ENCODE data around the gene OR6J1.
"Not testable (repeated sequence)": the region's sequence is repeated elsewhere in the genome, so short reads cannot be mapped to it uniquely, and the experiment has no call there.

The OR6J1 gene

DNA sequence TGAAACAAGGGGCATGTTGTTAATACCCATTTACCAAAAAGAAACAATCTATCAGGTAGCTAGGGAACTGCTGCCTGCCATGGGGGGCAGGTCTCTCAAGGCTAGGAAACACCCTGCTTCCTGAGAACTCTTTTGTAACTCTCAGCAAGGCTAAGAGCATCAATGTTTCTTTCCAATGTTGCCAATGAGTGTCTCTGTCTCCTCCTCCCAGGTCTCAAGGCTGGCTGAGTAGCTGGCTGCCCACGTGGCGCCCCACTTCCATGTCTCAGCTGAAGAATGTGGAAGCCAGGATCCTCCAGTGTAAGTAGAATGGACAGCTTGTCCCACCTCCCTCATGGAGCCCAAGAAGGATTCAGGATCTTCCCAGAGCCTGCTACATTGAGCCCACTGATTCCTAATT is 42.7 kb downstream of the OR6J1 start:
- no peak for DNase-seq

DNA sequence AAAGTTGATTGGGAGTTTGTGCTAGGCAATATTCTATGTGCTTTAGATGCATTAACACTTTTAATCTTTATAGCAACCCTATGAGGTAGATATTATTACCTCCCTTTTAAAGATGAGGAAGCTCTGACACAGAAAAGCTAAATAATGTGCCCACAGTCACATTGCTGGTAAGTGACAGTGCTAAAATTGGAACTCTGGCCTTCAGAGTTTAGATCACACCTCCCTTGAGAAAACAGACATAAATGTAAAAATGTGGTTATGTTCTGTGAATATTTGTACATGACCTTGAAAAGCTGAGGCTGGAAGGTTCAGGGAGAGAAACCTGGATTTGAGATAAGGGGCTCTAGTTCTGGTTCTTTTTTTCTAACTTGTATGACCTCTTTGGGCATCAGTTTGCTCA is 44.1 kb downstream of the OR6J1 start:
- no peak for DNase-seq

DNA sequence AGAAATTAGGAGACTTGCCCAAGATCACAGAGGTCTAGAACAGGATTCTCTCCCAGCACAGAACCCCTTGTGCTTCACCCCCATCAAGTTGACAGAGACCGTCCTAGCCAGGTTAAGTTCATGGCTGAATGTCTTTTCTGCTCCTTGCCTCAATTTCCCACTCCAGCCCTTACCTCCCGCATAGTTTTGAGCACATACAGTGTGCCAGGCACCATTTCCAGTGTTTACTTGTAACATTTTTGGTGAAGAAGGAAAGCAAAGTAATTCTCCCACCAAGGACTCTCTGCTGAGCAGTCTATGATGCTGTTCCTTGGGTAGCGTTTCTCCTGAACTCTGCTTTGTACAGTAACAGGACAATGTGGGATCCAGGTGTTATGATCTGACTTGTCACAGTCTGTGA is 44.8 kb downstream of the OR6J1 start:
- DNase-seq: no peak

DNA sequence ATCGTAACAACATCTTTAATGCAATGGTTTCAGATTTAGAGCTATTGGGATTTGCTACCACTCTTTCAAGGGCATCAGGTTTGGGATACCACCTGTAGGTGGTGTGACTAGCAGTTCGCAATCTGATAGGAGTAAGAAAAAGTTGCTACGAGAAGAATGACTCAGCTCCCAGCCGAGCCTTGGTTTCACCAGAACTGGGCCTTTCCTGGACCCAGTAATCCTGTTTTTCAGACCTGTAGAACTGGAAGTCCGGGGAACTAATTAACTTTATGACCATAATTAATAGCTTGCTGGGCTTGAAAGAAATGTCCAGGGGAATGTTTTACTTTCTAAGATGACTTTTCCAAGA is 45.3 kb downstream of the OR6J1 start:
- peak; percentile 63 for DNase-seq

DNA sequence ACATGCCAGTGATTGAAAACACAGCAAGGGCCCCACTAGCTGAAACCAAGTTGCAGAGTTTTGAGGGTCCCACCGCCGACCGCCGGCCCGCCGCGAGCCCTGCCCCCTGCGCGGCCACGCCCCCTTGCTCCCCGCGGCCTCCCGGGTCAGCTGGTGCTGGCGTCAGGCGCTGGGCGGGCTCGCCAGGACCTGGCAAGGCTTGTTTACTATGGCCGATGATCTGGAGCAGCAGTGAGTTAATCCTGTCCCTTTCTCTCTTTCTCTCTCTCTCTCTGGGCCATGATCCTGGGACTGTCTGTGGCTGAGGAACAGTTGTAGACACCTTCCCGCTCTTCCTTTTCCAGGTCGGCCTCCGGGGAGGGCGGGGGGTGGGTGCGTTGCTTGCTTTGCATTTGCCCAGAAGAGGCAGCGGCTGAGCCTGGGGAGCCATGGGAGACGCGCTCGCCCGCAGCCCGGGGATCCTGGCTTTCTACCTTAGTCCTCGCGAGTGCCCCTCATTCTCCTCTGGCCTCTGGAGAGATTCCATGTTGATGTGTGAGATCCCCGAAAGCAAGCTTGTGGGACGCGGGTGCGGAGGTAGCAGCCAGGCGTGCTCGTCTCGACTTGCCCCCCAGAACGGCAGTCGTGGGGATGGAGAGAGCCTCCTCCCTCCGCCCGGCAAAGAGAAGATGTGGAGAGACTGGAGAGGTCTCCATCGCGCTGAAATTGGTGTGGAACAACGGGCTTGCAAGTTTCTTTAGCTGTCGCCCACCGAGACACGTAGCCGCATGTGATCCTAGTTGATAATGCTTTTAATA is 45.9 kb downstream of the OR6J1 start, which contains the start of gene ABHD4:
Gene ABHD4, plus strand, starts transcription at position 202 of the 797 bp plus-strand sequence. Its CDS starts 7 bp downstream, at position 209.
- DNase-seq: peak; percentile 70

DNA sequence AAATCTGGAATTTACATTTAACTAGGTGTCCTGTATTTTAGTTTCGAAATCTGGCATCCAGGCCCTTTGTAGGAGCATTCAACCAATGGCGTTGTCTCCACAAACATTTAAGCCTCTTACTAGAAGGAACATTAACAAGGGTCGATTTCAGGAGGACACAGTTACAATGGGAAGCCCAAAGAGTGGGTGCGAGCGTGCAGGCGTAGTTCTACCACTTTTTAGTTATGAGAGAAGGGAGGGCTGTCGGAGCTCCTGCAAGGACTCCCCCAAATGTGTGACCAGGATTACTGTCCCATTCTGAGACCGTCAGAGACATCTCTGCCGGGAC is 46.4 kb downstream of the OR6J1 start:
- no peak for DNase-seq

DNA sequence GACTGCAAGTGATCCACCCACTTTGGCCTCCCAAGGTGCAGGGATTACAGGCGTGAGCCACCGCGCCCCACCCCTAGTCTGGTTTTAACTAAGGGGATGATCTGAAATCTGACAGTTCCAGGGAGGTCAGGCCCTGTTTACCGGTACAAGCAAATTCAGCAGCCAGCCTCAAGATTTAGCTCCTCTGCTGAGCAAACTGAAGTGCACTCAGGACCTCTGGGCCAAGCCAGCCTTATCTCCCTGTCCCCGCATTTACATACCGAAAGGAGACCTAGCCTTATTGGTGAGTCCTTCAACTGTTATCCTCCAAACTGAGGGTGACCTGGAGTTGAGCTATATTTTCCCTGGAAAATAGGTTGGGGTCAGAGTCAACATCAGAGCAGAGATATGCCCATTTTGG is 46.9 kb downstream of the OR6J1 start:
- no peak for DNase-seq

DNA sequence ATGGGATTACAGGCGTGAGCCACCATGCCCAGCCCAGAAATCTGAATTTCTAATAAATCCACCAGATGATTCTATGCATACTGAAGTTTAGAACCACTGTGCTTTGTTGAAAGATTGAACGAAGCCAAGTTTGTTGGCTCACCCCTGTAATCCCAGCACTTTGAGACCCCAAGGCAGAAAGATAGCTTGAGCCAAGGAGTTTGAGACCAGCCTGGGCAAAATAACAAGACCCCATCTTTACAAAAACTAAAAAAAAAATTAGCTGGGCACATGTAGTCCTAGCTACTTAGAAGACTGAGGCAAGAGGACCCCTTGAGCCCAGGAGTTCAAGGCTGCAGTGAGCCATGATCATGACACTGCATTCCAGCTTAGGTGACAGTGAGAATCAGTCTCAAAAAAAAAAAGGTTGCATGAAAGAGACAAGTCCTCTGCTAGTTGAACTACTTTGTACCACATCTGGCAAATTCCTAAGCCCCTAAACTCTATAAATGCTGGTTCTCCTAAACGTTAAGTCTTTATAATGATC is 47.7 kb downstream of the OR6J1 start:
- no peak for DNase-seq

DNA sequence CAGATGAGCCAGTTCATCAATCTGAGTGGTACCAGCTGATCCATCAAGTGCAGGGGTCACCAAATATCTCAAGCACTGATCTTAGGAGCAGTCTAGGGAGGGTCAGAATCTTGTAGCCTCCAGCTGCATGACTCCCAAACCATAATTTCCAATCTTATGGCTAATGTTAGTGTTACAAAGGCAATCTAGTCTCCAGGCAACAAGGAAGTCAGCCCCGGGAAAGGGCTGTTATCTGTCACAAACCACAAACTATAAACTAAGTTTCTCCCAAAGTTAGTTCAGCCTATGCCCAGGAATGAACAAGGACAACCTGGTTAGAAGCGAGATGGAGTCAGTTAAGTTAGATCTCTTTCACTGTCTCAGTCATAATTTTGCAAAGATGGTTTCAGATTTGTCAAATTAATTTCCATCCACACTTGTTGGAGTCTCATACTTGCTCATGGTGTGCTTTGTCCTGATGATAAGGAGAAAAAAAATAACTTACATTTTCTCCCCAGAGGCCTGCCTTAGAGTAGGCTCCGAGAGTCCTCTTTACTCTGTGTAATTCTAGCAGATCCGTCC is 49.9 kb downstream of the OR6J1 start:
- no peak for DNase-seq

DNA sequence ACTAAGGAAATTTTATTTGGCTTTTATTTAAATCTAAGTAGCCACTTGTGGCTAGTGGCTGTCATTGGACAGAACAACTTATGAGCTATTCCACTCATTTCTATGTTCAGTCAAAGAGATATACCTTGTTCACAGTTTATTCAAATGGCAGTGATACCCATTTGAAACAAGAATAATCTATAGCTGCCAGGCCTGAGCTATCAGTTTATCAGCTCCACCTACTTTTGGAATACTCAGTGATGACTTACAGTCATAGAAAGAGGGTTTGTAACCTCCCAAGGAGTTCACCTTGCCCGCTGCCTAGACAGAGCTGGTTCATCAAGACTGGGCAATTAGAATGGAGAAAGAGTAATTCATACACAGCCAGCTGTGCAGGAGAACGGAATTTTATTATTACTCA is 50.6 kb downstream of the OR6J1 start:
- no peak for DNase-seq

DNA sequence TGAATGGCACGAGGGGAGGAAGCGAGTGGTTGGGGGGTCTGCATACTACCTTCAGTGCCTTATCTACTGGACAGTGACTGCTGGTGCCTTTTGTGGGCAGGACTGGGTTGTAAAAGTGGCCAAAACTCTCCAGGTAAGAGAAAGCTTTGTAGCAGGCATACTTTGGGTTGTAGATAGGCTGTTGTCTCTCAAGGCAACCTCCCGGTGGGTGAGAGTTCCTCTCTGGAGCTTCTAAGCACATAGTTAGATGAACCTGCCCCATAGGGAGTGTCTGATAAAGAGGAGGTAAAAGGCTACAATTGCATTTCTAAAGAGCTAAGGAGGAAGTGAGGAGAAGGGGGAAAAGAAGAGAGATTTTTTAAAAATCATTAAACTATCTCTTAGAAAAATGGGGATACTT is 51.0 kb downstream of the OR6J1 start:
- DNase-seq: no peak

DNA sequence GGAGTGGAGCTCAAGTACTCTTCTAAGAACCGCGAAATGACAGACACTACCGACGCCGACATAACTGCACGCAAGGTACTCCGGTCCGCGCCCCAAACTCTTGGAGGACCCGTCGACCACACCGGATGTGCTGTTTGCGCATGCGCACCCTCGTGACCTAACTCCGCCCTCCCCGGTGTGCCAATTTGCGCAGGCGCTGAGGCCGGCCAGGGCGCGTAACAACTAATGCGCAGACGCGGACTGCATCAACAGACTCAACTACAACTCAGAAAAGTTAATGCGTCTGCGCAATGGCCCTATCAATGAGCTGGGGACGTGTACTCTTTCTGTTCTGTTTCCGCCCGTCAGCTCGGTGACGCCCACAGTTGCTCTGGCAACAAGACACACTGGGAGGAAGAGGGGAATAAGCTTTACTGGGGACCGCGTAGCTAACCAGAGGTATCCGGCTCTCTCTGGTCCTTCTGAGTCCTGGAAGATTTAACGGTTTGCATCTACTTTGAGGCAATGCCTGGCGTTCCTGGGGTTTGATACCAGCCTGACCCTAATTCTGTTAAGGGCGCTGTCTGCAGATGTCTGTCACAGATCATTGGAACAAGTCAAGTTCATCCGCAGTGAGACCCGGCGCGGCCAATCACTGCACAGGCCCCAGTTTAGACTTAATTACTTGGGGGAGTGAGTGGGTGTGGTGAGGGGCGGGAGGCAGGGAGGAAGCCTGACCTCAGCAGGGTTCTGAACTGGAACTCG is 54.9 kb downstream of the OR6J1 start, which contains the start of gene DAD1:
Gene DAD1, minus strand, starts transcription at position 129 of the 744 bp plus-strand sequence. Its CDS starts 67 bp downstream, at position 62.
- peak; percentile 100 for DNase-seq

DNA sequence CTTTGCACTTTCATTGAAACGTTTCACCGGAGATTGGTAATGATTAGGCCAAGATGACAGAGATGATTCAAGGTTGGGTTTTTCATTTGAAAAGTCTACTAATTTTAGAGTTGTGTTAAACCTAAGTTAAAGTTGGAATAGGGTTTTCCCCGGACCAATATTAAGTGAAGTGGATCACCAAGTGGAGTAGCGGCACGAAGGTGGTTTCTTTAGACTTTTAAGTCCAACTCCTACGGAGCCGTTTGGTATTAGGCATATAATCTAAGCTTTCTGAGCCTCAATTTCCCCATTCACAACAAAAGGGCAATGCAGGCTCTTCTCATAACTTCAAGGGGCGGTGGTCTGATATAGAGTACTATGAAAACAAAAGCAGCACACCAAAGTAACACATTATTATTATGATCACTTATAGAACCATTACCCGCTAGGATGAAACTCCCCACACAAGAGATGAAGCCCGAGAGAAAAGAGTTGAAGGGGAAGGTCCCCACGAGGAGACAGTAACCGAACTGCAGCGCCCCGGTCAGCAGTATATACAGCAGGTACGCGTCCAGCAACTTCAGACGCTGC is 55.5 kb downstream of the OR6J1 start:
- no peak for DNase-seq

DNA sequence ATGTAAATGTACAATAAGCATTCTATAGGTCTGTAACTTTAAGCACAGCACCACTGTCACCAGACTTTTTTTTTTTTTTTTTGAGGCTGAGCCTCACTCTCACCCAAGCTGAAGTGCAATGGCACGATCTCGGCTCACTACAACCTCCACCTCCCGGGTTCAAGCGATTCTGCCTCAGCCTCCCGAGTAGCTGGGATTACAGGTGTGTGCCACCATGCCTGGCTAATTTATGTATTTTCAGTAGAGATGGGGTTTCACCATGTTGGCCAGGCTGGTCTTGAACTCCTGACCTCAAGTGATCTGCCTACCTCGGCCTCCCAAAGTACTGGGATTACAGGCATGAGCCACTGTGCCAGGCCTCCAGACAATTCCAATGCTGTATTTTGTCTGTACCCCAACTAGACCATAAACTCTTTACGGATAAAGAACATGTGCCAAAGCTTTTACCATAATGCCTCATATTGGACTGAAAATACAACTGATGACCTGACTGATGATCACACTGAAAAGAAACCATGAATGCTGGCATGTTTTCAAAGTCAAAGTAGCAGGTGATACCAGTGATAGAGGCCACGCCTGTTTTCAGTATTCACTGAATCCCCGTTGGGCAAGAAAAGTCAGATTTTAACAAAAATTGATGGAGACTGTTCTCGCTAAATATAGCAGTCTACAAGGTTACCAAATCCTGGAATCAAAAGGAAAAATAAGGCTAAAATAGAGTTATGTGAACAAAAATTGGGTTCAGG is 56.3 kb downstream of the OR6J1 start:
- not testable (repeated sequence) for DNase-seq

DNA sequence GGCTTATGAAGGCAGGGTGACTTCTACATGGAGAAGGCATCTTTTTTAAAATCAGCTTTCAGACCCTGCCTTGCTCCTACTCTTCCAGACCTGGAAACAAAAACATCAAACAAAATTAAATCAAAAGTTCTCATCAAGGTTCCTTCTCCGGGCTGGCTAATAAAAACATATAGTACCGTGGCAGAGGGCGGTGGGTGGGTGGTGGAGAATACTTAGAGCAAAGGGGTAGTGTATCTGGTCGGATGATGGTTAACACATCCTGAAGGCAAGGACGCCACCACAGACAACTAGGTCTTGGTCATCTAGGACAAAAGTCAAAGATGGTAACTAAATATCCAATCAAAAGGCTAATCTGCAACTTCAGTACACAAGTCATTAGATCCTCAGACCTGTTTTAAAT is 56.9 kb downstream of the OR6J1 start:
- no peak for DNase-seq

DNA sequence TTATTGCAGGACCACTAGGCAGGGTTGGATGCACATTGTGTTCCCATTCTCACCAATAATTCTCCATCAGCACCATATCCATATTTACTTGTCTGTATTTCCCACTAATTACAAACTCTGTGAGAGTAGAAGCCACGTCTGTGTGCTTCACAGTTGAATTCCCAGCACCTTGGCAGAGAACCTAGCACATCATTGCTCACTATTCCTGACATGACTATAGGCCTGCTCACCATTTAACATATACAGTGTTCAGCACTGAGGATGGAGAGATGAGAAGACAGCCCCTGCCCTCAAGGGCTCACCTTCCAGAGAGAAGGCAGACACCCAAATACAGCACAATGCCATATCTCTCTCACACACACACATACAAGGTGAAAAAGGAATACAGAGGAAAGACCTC is 60.2 kb downstream of the OR6J1 start:
- DNase-seq: no peak
